GM13976 (cell line): ENCODE measurements around the gene ADAM11.

ENCODE experiments used
- DNase-seq: peaks from one replicate; pipeline ENCODE4 v3.0.0; 2012; ENCODE audit warnings: low spot score
- in situ Hi-C: fragments of 300-500 bp; cut with MboI; formaldehyde crosslinking; loops from one replicate; pipeline ENCODE4 v1.12.0; 2022; ENCODE audit warnings: low sequenced_read_pairs, mixed read lengths, inconsistent platforms; ENCODE audit not compliant: unreplicated experiment
- TF ChIP-seq, protein P1 (sequence below): IDR thresholded peaks from 2 replicates; pipeline ENCODE4 v1.5.1; 2012; ENCODE audit warnings: borderline replicate concordance, mild to moderate bottlenecking; ENCODE audit not compliant: insufficient read depth; ENCODE audit errors: extremely low read depth, missing control alignments, control extremely low read depth

Gene ADAM11

DNA sequence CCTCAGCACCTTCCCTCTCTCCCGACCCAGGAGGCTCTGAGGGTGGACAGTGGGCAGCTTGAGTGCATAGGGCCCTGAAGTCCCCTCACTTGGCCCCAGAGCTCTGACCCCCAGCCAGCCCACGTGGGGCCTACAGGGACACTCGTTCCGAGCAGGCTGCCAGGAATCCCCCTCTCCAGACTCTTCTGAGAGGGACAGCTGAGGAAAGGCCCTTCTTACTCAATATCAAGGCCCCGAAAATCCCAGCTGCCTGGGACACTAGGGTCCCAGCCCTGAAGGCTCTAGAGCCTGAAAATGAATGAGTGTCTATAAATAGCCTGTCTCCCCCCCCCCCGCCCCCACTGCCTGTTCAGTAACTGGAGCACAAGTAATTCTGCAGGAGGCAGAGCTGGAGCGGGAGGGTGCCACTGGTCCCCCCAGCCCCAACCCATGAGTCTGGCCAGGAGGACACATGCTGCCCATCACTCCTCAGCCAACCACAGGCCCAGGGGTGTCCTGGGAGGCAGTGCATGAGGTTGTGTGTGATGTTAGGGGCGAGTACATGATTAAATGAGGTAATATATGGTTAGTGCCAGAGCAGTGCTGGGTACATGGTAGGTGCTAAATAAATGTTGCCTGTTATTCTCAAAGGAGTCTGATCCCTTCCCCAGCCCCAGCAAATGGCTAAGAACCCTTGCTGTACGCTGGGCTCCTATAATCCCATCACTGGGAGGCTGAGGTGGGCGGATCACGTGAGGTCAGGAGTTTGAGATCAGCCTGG is 11.6 kb downstream of the ADAM11 start:
- TF ChIP-seq, protein P1, sequence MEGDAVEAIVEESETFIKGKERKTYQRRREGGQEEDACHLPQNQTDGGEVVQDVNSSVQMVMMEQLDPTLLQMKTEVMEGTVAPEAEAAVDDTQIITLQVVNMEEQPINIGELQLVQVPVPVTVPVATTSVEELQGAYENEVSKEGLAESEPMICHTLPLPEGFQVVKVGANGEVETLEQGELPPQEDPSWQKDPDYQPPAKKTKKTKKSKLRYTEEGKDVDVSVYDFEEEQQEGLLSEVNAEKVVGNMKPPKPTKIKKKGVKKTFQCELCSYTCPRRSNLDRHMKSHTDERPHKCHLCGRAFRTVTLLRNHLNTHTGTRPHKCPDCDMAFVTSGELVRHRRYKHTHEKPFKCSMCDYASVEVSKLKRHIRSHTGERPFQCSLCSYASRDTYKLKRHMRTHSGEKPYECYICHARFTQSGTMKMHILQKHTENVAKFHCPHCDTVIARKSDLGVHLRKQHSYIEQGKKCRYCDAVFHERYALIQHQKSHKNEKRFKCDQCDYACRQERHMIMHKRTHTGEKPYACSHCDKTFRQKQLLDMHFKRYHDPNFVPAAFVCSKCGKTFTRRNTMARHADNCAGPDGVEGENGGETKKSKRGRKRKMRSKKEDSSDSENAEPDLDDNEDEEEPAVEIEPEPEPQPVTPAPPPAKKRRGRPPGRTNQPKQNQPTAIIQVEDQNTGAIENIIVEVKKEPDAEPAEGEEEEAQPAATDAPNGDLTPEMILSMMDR, result no peak
- in situ Hi-C loops, result loop anchor here (10.0 kb wide), 1 partner anchor 94 kb away; no protein-coding TSS in a partner anchor
- DNase-seq, result no peak

DNA sequence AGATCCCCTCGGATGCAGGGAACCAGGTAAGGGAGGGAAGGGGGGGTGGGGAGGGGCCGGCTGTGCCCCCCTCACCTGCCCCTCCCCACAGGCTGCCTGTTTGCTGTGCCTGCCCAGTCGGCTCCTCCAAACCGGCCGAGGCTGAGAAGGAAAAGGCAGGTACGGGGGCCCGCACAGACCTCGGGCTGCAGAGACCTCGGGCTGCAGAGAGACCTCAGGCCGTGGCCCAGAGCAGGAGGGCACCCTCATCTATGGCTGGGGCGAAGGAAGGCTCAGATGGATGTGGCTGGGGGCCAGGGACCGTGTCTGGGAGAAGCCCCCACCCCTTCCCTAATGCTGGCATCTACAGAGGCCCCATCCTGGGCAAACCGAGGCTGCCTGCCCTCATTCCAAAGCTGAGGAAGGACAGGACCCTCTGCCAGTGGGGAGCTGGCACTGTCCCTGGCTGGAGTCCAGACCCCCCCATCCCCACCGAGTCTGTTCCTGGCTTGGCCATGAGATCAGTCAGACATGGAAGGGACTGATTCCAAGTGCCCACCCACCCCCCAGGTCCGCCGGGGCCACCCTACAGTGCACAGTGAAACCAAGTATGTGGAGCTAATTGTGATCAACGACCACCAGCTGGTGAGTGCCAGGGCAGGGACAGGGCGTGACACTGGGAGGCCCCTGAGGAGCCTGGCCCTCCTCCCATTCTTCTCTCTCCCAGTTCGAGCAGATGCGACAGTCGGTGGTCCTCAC is 13.7 kb downstream of the ADAM11 start:
- DNase-seq, result no peak
- TF ChIP-seq, protein P1, result no peak
- in situ Hi-C loops, result loop anchor here (10.0 kb wide), 1 partner anchor 92 kb away; no protein-coding TSS in a partner anchor

DNA sequence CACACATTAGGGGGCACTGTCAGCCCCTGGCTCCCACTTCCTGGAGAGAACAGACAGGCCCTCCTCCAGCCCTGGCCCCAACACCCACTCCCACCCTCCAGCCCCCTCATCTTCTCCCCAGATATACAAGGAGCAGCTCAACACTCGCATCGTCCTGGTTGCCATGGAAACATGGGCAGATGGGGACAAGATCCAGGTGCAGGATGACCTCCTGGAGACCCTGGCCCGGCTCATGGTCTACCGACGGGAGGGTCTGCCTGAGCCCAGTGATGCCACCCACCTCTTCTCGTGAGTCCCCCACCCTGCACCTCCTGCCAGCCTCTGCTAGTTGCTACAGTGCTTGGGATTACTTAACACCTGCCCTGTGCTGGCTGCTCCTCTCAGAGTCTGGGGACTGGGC is 14.4 kb downstream of the ADAM11 start:
- in situ Hi-C loops, result loop anchor here (10.0 kb wide), 1 partner anchor 92 kb away; no protein-coding TSS in a partner anchor
- DNase-seq, result no peak
- TF ChIP-seq, protein P1, result no peak

DNA sequence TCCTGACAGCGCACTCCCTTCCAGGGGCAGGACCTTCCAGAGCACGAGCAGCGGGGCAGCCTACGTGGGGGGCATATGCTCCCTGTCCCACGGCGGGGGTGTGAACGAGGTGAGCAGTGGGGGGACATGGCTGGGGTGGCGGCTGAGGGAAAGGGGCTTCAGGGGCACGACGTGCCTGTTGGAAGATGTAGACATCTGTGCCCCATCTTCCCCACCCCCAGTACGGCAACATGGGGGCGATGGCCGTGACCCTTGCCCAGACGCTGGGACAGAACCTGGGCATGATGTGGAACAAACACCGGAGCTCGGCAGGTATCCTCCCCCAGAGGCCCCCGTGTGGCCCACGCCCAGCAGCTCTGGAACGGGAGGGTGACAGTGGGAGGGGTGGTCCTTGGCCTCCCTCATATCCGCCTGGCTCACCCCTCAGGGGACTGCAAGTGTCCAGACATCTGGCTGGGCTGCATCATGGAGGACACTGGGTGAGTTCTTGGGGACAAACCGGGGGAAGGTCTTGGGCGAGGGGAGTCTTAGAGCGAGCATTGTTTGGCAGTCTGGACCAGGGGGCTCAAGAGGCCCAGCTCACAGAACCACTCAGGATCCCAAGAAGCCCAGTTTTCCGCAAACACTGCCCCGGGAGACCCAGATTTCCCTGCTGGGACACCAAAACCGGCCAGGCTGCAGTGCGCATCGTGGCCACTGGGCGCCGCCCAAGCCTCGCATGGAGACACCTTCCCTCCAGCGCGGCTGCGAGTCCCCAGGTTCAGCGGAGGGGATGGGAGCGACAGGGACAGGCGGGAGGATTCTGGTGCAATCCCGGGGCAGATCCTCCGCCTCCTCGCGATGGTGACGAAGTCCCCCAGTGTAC is 15.7 kb downstream of the ADAM11 start:
- DNase-seq, result peak; percentile 95
- TF ChIP-seq, protein P1, result peak; percentile 100
- in situ Hi-C loops, result loop anchor here (10.0 kb wide), 1 partner anchor 90 kb away; no protein-coding TSS in a partner anchor

DNA sequence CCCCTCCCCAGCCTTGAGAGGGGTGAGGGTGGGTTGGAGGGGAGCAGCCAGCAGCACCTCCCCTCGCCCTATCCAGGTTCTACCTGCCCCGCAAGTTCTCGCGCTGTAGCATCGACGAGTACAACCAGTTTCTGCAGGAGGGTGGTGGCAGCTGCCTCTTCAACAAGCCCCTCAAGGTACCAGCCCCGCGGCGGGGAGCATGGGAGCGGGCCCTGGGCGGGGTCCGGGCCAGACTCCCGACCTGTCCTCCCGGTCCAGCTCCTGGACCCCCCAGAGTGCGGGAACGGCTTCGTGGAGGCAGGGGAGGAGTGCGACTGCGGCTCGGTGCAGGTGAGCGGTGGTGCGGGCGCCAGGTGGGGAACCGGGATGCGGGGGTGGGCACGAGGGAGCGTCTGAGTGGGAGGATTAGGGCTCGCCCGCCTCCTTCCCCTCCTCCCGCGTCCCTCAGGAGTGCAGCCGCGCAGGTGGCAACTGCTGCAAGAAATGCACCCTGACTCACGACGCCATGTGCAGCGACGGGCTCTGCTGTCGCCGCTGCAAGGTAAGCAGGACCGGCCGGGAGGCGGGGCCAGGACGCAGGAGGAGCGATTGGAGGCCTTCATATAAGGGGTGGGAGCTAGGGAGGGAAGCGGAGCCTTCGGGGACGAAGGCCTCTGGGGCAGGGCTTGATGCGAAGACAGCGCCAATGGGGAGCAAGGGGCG is 16.5 kb downstream of the ADAM11 start:
- in situ Hi-C loops, result loop anchor here (10.0 kb wide), 1 partner anchor 90 kb away; no protein-coding TSS in a partner anchor
- TF ChIP-seq, protein P1, result no peak
- DNase-seq, result peak; percentile 99
